ENCODE data around the gene DDX54.

Gene DDX54

DNA sequence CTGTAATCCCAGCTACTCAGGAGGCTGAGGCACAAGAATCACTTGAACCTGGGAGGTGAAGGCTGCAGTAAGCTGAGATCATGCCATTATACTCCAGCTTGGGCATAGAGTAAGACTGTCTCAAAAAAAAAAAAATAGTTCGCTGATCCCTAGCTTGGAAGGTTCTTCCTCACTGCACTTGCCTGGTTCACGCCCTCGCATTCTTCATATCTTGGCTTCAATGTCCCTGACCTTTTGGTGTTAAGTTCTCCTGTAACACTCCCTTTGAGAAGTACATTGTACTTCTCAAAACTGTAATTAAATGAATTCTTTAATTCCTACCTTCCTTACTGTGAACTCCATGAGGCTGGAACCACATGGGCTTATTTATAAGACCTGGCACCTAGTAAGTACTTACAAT, 19.5 kb upstream of the DDX54 start:
- Histone ChIP-seq H3K27me3 (ENCODE audit: insufficient read depth, low read length, poor library complexity, severe bottlenecking) (no peaks in the 10 kb centered on the region), H3K4me2 (ENCODE audit: low read depth, low read length, poor library complexity, severe bottlenecking) (no peak overlapping the region)
- TF ChIP-seq EZH2phosphoT487 (IDR thresholded peaks at IDR 0.05; ENCODE audit: borderline replicate concordance) = no peak
- TF ChIP-seq, protein P1, sequence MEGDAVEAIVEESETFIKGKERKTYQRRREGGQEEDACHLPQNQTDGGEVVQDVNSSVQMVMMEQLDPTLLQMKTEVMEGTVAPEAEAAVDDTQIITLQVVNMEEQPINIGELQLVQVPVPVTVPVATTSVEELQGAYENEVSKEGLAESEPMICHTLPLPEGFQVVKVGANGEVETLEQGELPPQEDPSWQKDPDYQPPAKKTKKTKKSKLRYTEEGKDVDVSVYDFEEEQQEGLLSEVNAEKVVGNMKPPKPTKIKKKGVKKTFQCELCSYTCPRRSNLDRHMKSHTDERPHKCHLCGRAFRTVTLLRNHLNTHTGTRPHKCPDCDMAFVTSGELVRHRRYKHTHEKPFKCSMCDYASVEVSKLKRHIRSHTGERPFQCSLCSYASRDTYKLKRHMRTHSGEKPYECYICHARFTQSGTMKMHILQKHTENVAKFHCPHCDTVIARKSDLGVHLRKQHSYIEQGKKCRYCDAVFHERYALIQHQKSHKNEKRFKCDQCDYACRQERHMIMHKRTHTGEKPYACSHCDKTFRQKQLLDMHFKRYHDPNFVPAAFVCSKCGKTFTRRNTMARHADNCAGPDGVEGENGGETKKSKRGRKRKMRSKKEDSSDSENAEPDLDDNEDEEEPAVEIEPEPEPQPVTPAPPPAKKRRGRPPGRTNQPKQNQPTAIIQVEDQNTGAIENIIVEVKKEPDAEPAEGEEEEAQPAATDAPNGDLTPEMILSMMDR (conservative IDR thresholded peaks at IDR 0.05; ENCODE audit: low read length) = no peak

DNA sequence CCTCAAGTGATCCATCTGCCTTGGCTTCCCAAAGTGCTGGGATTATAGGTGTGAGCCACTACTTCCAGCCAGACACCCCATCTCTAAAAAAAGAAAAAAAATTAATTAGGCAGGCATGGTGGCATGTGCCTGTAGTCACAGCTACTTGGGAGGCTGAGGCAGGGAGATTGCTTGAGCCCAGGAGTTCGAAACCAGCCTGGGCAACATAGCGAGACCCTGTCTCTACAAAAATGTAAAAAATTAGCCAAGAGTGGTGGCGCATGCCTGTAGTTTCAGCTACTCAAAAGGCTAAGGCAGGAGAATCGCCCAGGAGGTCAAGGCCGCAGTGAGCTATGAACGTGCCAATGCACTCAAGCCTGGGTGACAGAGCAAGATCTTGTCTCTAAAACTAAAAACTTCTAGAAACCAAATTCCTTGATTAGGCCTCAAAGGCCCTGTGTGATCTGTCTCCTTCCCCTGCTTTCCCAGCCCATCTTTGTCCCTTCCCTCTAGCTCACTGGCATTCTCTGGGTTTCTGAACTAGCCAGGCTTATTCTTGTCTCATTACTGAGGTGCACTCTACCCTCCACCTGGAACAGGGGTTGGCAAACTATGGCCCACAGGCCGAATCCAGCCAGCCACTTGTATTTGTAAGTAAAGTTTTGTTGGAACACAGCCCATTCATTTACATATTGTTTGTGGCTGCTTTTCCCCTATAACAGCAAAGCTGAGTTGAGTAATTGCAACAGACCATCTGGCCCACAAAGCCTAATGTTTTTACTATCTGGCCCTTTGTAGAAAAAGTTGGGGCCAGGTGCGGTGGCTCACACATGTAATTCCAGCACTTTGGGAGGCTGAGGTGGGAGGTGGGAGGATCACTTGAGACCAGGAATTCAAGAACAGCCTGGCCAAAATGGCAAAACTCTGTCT, 18.8 kb upstream of the DDX54 start:
- H3K9me2 ChIP-seq (replicated peaks; ENCODE audit: low read depth, low read length) = no peaks in the 10 kb centered on the region
- no peak overlapping the region for H3K4me2 ChIP-seq (ENCODE audit: low read depth, low read length, poor library complexity, severe bottlenecking)

More for the DNA sequence above, 19.5 kb upstream of the DDX54 start:
- H3K9me3 ChIP-seq (ENCODE audit: insufficient read depth, low read depth, low read length) = no peaks in the 10 kb centered on the region
- peaks cover 40% of the 10 kb centered on the region for H3K4me1 ChIP-seq (ENCODE audit: insufficient read depth, low read length, poor library complexity, severe bottlenecking)
- peaks cover 12% of the 10 kb centered on the region for H3F3A ChIP-seq (ENCODE audit: low read depth)
- no peak overlapping the region for H3K9ac ChIP-seq (ENCODE audit: low read depth, low read length, poor library complexity, severe bottlenecking)
- no peaks in the 10 kb centered on the region for H3K9me2 ChIP-seq (replicated peaks; ENCODE audit: low read depth, low read length)
- no peak overlapping the region for H3K4me3 ChIP-seq (ENCODE audit: low read length, poor library complexity, severe bottlenecking)
- H2AFZ ChIP-seq (ENCODE audit: low read length) = no peak overlapping the region
- H3K79me2 ChIP-seq (ENCODE audit: insufficient read depth, low read length) = no peaks in the 10 kb centered on the region
- no peaks in the 10 kb centered on the region for H3K36me3 ChIP-seq (ENCODE audit: insufficient read depth, low read length)
- no peaks in the 10 kb centered on the region for H4K20me1 ChIP-seq (ENCODE audit: insufficient read depth, low read length, poor library complexity, severe bottlenecking)

DNA sequence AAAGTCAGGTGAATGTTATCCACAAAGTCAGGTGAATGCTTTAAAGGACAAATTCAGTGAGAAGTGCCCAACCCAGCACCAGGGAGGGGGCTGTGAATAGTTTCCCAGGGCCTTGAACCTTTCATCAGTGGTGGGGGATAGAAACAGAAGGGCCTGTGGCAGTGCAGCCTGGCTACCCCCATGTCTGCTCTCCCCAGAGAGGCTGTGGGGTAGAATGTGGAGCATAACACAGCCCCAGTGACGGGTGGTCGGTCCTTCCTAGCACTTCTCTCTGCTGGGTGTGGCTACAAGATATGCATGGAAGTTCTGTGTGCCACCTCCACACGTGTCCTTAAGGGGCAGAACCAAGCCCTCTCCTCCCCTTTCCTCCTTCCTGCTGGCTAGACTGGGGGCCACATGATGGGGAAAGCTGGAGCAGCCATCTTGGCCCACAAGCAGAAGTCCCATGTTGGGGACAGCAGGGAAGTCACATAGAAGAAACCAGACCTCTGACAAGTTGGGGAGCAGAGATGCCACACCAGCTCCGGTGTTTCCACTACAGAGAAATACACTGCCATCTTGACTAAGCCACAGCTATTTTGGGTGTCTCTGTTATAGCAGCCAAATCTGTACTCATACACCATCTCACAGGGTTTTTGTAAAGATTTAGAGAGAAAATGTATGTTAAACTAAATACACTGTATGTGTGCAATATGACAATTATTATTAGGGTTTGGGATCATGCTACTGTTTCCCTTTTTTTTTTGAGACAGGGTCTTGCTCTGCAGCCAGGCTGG, 17.2 kb upstream of the DDX54 start:
- Histone ChIP-seq H4K20me1 (ENCODE audit: insufficient read depth, low read length, poor library complexity, severe bottlenecking) (no peaks in the 10 kb centered on the region), H3K9me3 (ENCODE audit: insufficient read depth, low read depth, low read length) (no peaks in the 10 kb centered on the region), H3K4me1 (ENCODE audit: insufficient read depth, low read length, poor library complexity, severe bottlenecking) (peaks cover 20% of the 10 kb centered on the region), H2AFZ (ENCODE audit: low read length) (no peak overlapping the region), H3K9ac (ENCODE audit: low read depth, low read length, poor library complexity, severe bottlenecking) (no peak overlapping the region), H3F3A (ENCODE audit: low read depth) (no peaks in the 10 kb centered on the region), H3K4me2 (ENCODE audit: low read depth, low read length, poor library complexity, severe bottlenecking) (no peak overlapping the region), H3K9me2 (replicated peaks; ENCODE audit: low read depth, low read length) (no peaks in the 10 kb centered on the region), H3K27me3 (ENCODE audit: insufficient read depth, low read length, poor library complexity, severe bottlenecking) (no peaks in the 10 kb centered on the region), H3K79me2 (ENCODE audit: insufficient read depth, low read length) (no peaks in the 10 kb centered on the region), H3K4me3 (ENCODE audit: low read length, poor library complexity, severe bottlenecking) (no peak overlapping the region), H3K36me3 (ENCODE audit: insufficient read depth, low read length) (no peaks in the 10 kb centered on the region)
- TF ChIP-seq, protein P1 (conservative IDR thresholded peaks at IDR 0.05; ENCODE audit: low read length) = no peak
- TF ChIP-seq EZH2phosphoT487 (IDR thresholded peaks at IDR 0.05; ENCODE audit: borderline replicate concordance) = no peak

More for the DNA sequence above, 18.8 kb upstream of the DDX54 start:
- Histone ChIP-seq H3K4me3 (ENCODE audit: low read length, poor library complexity, severe bottlenecking) (no peak overlapping the region), H3K36me3 (ENCODE audit: insufficient read depth, low read length) (no peaks in the 10 kb centered on the region), H3K9me3 (ENCODE audit: insufficient read depth, low read depth, low read length) (no peaks in the 10 kb centered on the region), H3K27me3 (ENCODE audit: insufficient read depth, low read length, poor library complexity, severe bottlenecking) (no peaks in the 10 kb centered on the region), H4K20me1 (ENCODE audit: insufficient read depth, low read length, poor library complexity, severe bottlenecking) (no peaks in the 10 kb centered on the region), H3K4me1 (ENCODE audit: insufficient read depth, low read length, poor library complexity, severe bottlenecking) (peaks cover 33% of the 10 kb centered on the region), H2AFZ (ENCODE audit: low read length) (peak overlapping the region; percentile 51), H3K79me2 (ENCODE audit: insufficient read depth, low read length) (no peaks in the 10 kb centered on the region), H3K9ac (ENCODE audit: low read depth, low read length, poor library complexity, severe bottlenecking) (no peak overlapping the region), H3F3A (ENCODE audit: low read depth) (peaks cover 8% of the 10 kb centered on the region)
- TF ChIP-seq EZH2phosphoT487 (IDR thresholded peaks at IDR 0.05; ENCODE audit: borderline replicate concordance) = no peak
- TF ChIP-seq, protein P1 (conservative IDR thresholded peaks at IDR 0.05; ENCODE audit: low read length) = no peak
